H1 (cell line): ENCODE measurements around the gene MYH7B. TPM values are rescaled to one million over a fixed set of nuclear protein-coding genes. Genes with fewer than 3 reads are reported as not detected.

Experiments
- CTCF ChIA-PET: fragments of 300-600 bp; sonication (Branson Sonifier 250); formaldehyde crosslinking; loops from one replicate; lab custom pipeline; 2021; ENCODE audit not compliant: partially characterized antibody; lab: Charles Lee
- POLR2A ChIA-PET: fragments of 300-600 bp; sonication (Branson Sonifier 250); formaldehyde crosslinking; loops from one replicate; lab custom pipeline; 2021; ENCODE audit warnings: inconsistent platforms; ENCODE audit not compliant: partially characterized antibody; lab: Charles Lee
- DNase-seq, 2 experiments: peaks; one replicate each; pipeline versions ENCODE4 v3.0.0 to v3.0.0-alpha.2; 2010 to 2022; ENCODE audit warnings: low spot score in 2 of 2, low read depth in 1 of 2, mixed read lengths in 1 of 2
- FAIRE-seq: peaks from 2 replicates; lab custom pipeline; 2011; peaks lifted over from hg19 to GRCh38; lab: Jason Lieb, UNC
- H2AFZ ChIP-seq: 2 replicates; pipeline ENCODE4 v1.8.1; 2012; ENCODE audit warnings: low read length, inconsistent platforms
- H2AK5ac ChIP-seq: 2 replicates; pipeline ENCODE4 v1.6.1; 2013; ENCODE audit warnings: low read depth, low read length
- H2BK120ac ChIP-seq: replicated peaks from 2 replicates; pipeline ENCODE3; 2013; ENCODE audit warnings: low read depth, low read length, inconsistent platforms
- H2BK12ac ChIP-seq: 2 replicates; pipeline ENCODE4 v1.6.1; 2013; ENCODE audit warnings: low read depth, low read length
- H2BK15ac ChIP-seq: 2 replicates; pipeline ENCODE4 v1.6.1; 2013; ENCODE audit warnings: low read length
- H2BK20ac ChIP-seq: 2 replicates; pipeline ENCODE4 v1.6.1; 2013; ENCODE audit warnings: low read length
- H2BK5ac ChIP-seq: 2 replicates; pipeline ENCODE4 v1.6.1; 2013; ENCODE audit warnings: low read depth, low read length
- H3K14ac ChIP-seq: 2 replicates; pipeline ENCODE4 v1.6.1; 2013; ENCODE audit warnings: inconsistent platforms; ENCODE audit not compliant: insufficient read length
- H3K18ac ChIP-seq: 2 replicates; pipeline ENCODE4 v1.6.1; 2013; ENCODE audit warnings: low read length; ENCODE audit errors: extremely low read depth
- H3K23ac ChIP-seq: 2 replicates; pipeline ENCODE4 v1.6.1; 2013; ENCODE audit warnings: inconsistent platforms; ENCODE audit not compliant: insufficient read length
- H3K23me2 ChIP-seq: 2 replicates; pipeline ENCODE4 v1.6.1; 2013; ENCODE audit warnings: low read depth, low read length
- H3K27ac ChIP-seq: 2 replicates; pipeline ENCODE4 v1.6.1; 2011; ENCODE audit warnings: low read depth, low read length, inconsistent platforms
- H3K27me3 ChIP-seq, 4 experiments: replicated peaks in 1 of 4; 1 replicate in 1 of 4; 2 replicates in 3 of 4; pipeline versions ENCODE4 v1.6.1 to v1.8.1; 2011 to 2013; ENCODE audit warnings: low read length in 3 of 4, mild to moderate bottlenecking in 3 of 4, inconsistent platforms in 2 of 4, mixed read lengths in 2 of 4, moderate library complexity in 1 of 4; ENCODE audit not compliant: control insufficient read depth in 3 of 4, insufficient read depth in 3 of 4; ENCODE audit errors: extremely low read depth in 1 of 4
- H3K36me3 ChIP-seq, 4 experiments: 2 replicates each; pipeline versions ENCODE4 v1.6.1 to v1.8.1; 2011 to 2013; ENCODE audit warnings: mild to moderate bottlenecking in 4 of 4, low read length in 3 of 4, moderate library complexity in 2 of 4, control low read depth in 1 of 4, inconsistent platforms in 1 of 4; ENCODE audit not compliant: insufficient read depth in 4 of 4, control insufficient read depth in 2 of 4
- H3K4ac ChIP-seq: replicated peaks from 2 replicates; pipeline ENCODE3; 2013; ENCODE audit warnings: low read length, low read depth, mixed read lengths, inconsistent platforms; ENCODE audit not compliant: insufficient read length
- H3K4me1 ChIP-seq, 4 experiments: replicated peaks in 1 of 4; 1 replicate in 1 of 4; 2 replicates in 3 of 4; pipeline versions ENCODE4 v1.6.1 to v1.8.1; 2011 to 2013; ENCODE audit warnings: low read length in 3 of 4, inconsistent platforms in 2 of 4, mixed read lengths in 1 of 4; ENCODE audit not compliant: insufficient read depth in 4 of 4, control insufficient read depth in 3 of 4
- H3K4me2 ChIP-seq, 2 experiments: 2 replicates each; pipeline versions ENCODE4 v1.6.1 to v1.8.1; 2011 to 2013; ENCODE audit warnings: low read depth in 2 of 2, low read length in 2 of 2, control low read depth in 1 of 2, inconsistent platforms in 1 of 2, mild to moderate bottlenecking in 1 of 2; ENCODE audit not compliant: insufficient read depth in 1 of 2
- H3K4me3 ChIP-seq, 4 experiments: fragments of 200-600, 300-600 bp in 1 of 4; sonication (generic), shearing (Covaris generic), sonication (Bioruptor Twin) in 1 of 4; 2 replicates each; pipeline versions ENCODE4 v1.5.1 to v1.8.1; 2011 to 2016; ENCODE audit warnings: low read length in 4 of 4, low read depth in 3 of 4, control low read depth in 2 of 4, inconsistent platforms in 2 of 4, mild to moderate bottlenecking in 2 of 4, mixed read lengths in 1 of 4, moderate library complexity in 1 of 4; ENCODE audit not compliant: insufficient read depth in 2 of 4; ENCODE audit errors: extremely low read depth in 1 of 4
- H3K56ac ChIP-seq: replicated peaks from 2 replicates; pipeline ENCODE3; 2013; ENCODE audit warnings: low read depth, mild to moderate bottlenecking, mixed read lengths, low read length, inconsistent platforms; ENCODE audit not compliant: insufficient read length
- H3K79me1 ChIP-seq: 2 replicates; pipeline ENCODE4 v1.6.1; 2013; ENCODE audit warnings: low read depth, low read length, control low read depth
- H3K79me2 ChIP-seq, 2 experiments: 2 replicates each; pipeline versions ENCODE4 v1.6.1 to v1.8.1; 2012 to 2013; ENCODE audit warnings: low read length in 2 of 2, mild to moderate bottlenecking in 2 of 2, inconsistent platforms in 1 of 2; ENCODE audit not compliant: insufficient read depth in 2 of 2, control insufficient read depth in 1 of 2
- H3K9ac ChIP-seq, 4 experiments: replicated peaks in 1 of 4; 1 replicate in 1 of 4; 2 replicates in 3 of 4; pipeline versions ENCODE4 v1.6.1 to v1.8.1; 2011 to 2013; ENCODE audit warnings: low read depth in 3 of 4, low read length in 3 of 4, control low read depth in 2 of 4, mild to moderate bottlenecking in 2 of 4, moderate library complexity in 2 of 4, inconsistent platforms in 1 of 4; ENCODE audit errors: extremely low read depth in 1 of 4
- H3K9me3 ChIP-seq, 2 experiments: 2 replicates each; pipeline versions ENCODE4 v1.6.1 to v1.8.1; 2012 to 2013; ENCODE audit warnings: mild to moderate bottlenecking in 2 of 2, moderate library complexity in 2 of 2, control low read depth in 1 of 2, inconsistent platforms in 1 of 2, low read depth in 1 of 2, low read length in 1 of 2, mixed read lengths in 1 of 2; ENCODE audit not compliant: insufficient read depth in 2 of 2
- H4K20me1 ChIP-seq, 2 experiments: replicated peaks in 1 of 2; 2 replicates each; pipeline versions ENCODE3 to v1.8.1; 2011 to 2013; ENCODE audit warnings: inconsistent platforms in 2 of 2, low read length in 2 of 2, mild to moderate bottlenecking in 1 of 2; ENCODE audit not compliant: insufficient read depth in 2 of 2, control insufficient read depth in 1 of 2
- H4K5ac ChIP-seq: 2 replicates; pipeline ENCODE4 v1.6.1; 2013; ENCODE audit warnings: low read length, low read depth, mixed read lengths, inconsistent platforms; ENCODE audit not compliant: insufficient read length
- H4K8ac ChIP-seq: 2 replicates; pipeline ENCODE4 v1.8.0; 2013; ENCODE audit warnings: mild to moderate bottlenecking, moderate library complexity, low read length, inconsistent platforms; ENCODE audit not compliant: insufficient read depth; ENCODE audit errors: extremely low read depth
- H4K91ac ChIP-seq: replicated peaks from 2 replicates; pipeline ENCODE3; 2013; ENCODE audit warnings: low read length, mixed read lengths, inconsistent platforms; ENCODE audit not compliant: insufficient read length
- ASH2L ChIP-seq: fragments of 200-600, 300-600 bp; sonication (generic); IDR thresholded peaks from one replicate; pipeline ENCODE4 v1.7.1; 2017; ENCODE audit warnings: low read length
- CBX5 ChIP-seq: fragments of 300-800, 300-1000 bp; sonication (generic); IDR thresholded peaks from 2 replicates; pipeline ENCODE4 v1.7.1; 2016; ENCODE audit warnings: antibody characterized with exemption, low read length, low read depth
- CBX8 ChIP-seq: fragments of 300-800, 300-1000 bp; sonication (generic); IDR thresholded peaks from 2 replicates; pipeline ENCODE4 v1.7.1; 2016; ENCODE audit warnings: low read depth, low read length, borderline replicate concordance
- GABPA ChIP-seq: IDR thresholded peaks from 2 replicates; pipeline ENCODE4 v1.6.1; 2011; ENCODE audit warnings: mild to moderate bottlenecking, low read length, moderate library complexity, borderline replicate concordance; ENCODE audit not compliant: insufficient read depth
- HDAC2 ChIP-seq, 2 experiments: fragments of 300-600 bp in 1 of 2; sonication (generic) in 1 of 2; IDR thresholded peaks; 2 replicates each; pipeline ENCODE4 v1.6.1; 2011 to 2012; ENCODE audit warnings: low read depth in 2 of 2, low read length in 2 of 2, mild to moderate bottlenecking in 2 of 2, moderate library complexity in 2 of 2, borderline replicate concordance in 1 of 2, inconsistent platforms in 1 of 2
- JUND ChIP-seq: IDR thresholded peaks from 2 replicates; pipeline ENCODE4 v1.6.1; 2011; ENCODE audit warnings: mild to moderate bottlenecking, improper control_type of control experiment, low read length
- KDM4A ChIP-seq: IDR thresholded peaks from one replicate; pipeline ENCODE4 v1.7.1; 2012; ENCODE audit warnings: low read depth, mild to moderate bottlenecking, moderate library complexity, low read length, inconsistent platforms; ENCODE audit not compliant: severe bottlenecking
- KDM5A ChIP-seq: fragments of 200-600 bp; IDR thresholded peaks from 2 replicates; pipeline ENCODE4 v1.7.1; 2012; ENCODE audit warnings: mild to moderate bottlenecking, low read length, inconsistent platforms, mixed read lengths
- NRF1 ChIP-seq: IDR thresholded peaks from 2 replicates; pipeline ENCODE4 v1.6.1; 2011; ENCODE audit warnings: mild to moderate bottlenecking, low read depth, low read length, improper control_type of control experiment
- POLR2A ChIP-seq, 2 experiments: IDR thresholded peaks; 1 replicate in 1 of 2; 2 replicates in 1 of 2; pipeline ENCODE4 v1.6.1; 2011; ENCODE audit warnings: low read depth in 2 of 2, low read length in 2 of 2, mild to moderate bottlenecking in 2 of 2; ENCODE audit errors: control extremely low read depth in 1 of 2
- RXRA ChIP-seq: IDR thresholded peaks from 2 replicates; pipeline ENCODE4 v1.6.1; 2011; ENCODE audit warnings: low read depth, mild to moderate bottlenecking, low read length, moderate library complexity; ENCODE audit not compliant: insufficient read depth
- SIX5 ChIP-seq: IDR thresholded peaks from 2 replicates; pipeline ENCODE4 v1.6.1; 2011; ENCODE audit warnings: mild to moderate bottlenecking, low read depth, low read length
- TEAD4 ChIP-seq: IDR thresholded peaks from 2 replicates; pipeline ENCODE4 v1.6.1; 2012; ENCODE audit warnings: low read depth, low read length, inconsistent platforms, mixed read lengths
- WGBS, 2 experiments: shearing (Covaris generic) in 1 of 2; methylation state at CpG; one replicate each; pipeline versions ENCODE4 v1.1.6 to v1.1.7; 2013 to 2015; ENCODE audit warnings: low lambda C conversion rate in 2 of 2, mixed read lengths in 2 of 2, inconsistent platforms in 1 of 2, low coverage in 1 of 2, missing lambda C conversion rate in 1 of 2; ENCODE audit not compliant: insufficient replicate concordance in 2 of 2, insufficient coverage in 1 of 2, insufficient read length in 1 of 2; ENCODE audit errors: extremely low coverage in 1 of 2, missing lambda C conversion rate in 1 of 2; 5-methylcytosine and 5-hydroxymethylcytosine counted together
- polyA plus RNA-seq, 7 experiments: library from polyadenylated mRNA; depleted of rRNA in 3 of 7; stranded (reverse) in 5 of 7; unstranded in 2 of 7; fragments of >200 nt in 5 of 7; fragments of 200-250 nt in 2 of 7; gene quantifications; 1 replicate in 5 of 7; 2 replicates in 1 of 7; 4 replicates in 1 of 7; pipeline versions ENCODE4 v1.2.1 to v1.2.3, GENCODE V29; 2011 to 2013; ENCODE audit warnings: missing spikeins in 2 of 7, mixed read lengths in 2 of 7
- total RNA-seq: library from RNA; stranded (reverse); fragmentation: NEBNext Ultra II Directional; extraction: Animal tissue kit (Norgen Biotek cat#: 25700); gene quantifications from 2 replicates; pipeline ENCODE4 v1.2.1, GENCODE V29; 2021

The MYH7B gene
- total and polyA plus RNA-seq, 2 of the 8 experiments (the other 6 are each of a cell fraction or from before 2014, with no cell fraction given): 0.15 to 0.30 TPM

GRCh38 chr20:34976286-34976685 lies 20.6 kb downstream of the MYH7B start:
- Histone ChIP-seq H3K23me2 (no peaks in the 10 kb centered on the region), H2BK120ac (no peak overlapping the region), H3K4ac (no peak overlapping the region), H3K4me1 (peaks cover 0 to 24% (median 8%) of the 10 kb centered on the region in 4 experiments; a peak in 5 of 7 replicates), H2BK20ac (no peak overlapping the region), H3K27me3 (no peaks in the 10 kb centered on the region; a peak in 1 of 7 replicates), H3K18ac (no peak overlapping the region), H3K23ac (no peak overlapping the region), H4K91ac (no peak overlapping the region), H3K27ac (no peak overlapping the region), H3K4me3 (no peak overlapping the region), H3K4me2 (no peak overlapping the region), H3K14ac (no peak overlapping the region), H3K9ac (no peak overlapping the region), H2BK15ac (no peak overlapping the region), H3K79me2 (no peaks in the 10 kb centered on the region), H2AK5ac (no peak overlapping the region), H3K79me1 (no peaks in the 10 kb centered on the region), H2BK12ac (no peak overlapping the region), H2BK5ac (no peak overlapping the region), H2AFZ (no peak overlapping the region), H3K9me3 (no peaks in the 10 kb centered on the region), H4K8ac (no peak overlapping the region), H3K56ac (no peak overlapping the region), H4K20me1 (no peaks in the 10 kb centered on the region), H4K5ac (no peak overlapping the region), H3K36me3 (no peaks in the 10 kb centered on the region)
- POLR2A ChIA-PET: interaction anchor here (0.6 kb wide), 1 partner anchor 71 kb away, joined by 5 read pairs; no protein-coding TSS in a partner anchor
- CTCF ChIA-PET: interaction anchor here (1.1 to 4.6 kb wide), 3 partner anchors 19 to 104 kb away, joined by 3 to 20 read pairs (median 4); partner anchors contain the start of gene GGT7
- no peak for FAIRE-seq
- no peak for DNase-seq
- 90% methylated on average over 12 of the region's 12 CpGs; no CpG with 5 or more reads in 1 of the 2 experiments for WGBS, 2 experiments
- TF ChIP-seq SIX5 (no peak), KDM5A (no peak), ASH2L (no peak), RXRA (no peak), JUND (no peak), NRF1 (no peak), HDAC2 (IDR thresholded peaks at IDR 0.05; ENCODE audit: borderline replicate concordance in 1 of 2, low read depth in 2 of 2, low read length in 2 of 2) (no peak), POLR2A (IDR thresholded peaks at IDR 0.05; ENCODE audit: control extremely low read depth in 1 of 2, low read depth in 2 of 2, low read length in 2 of 2) (no peak), GABPA (no peak), KDM4A (no peak), CBX5 (no peak), TEAD4 (no peak), CBX8 (no peak)
